IMR-90 (cell line): ENCODE data around the gene OR1Q1. TPM values are rescaled to one million over a fixed set of nuclear protein-coding genes. Genes with fewer than 3 reads are reported as not detected.

Experiments used
- ATAC-seq: fragments of 200-7000 bp; cut with Tn5 transposase; 2 replicates; pipeline ENCODE4 v1.9.1; 2020; ENCODE audit warnings: low read depth, mild to moderate bottlenecking, moderate library complexity
- BruUV-seq: library from RNA; stranded (reverse); fragments of 400-500 nt; replicated peaks from 2 replicates; lab custom pipeline; 2021; lab: Mats Ljungman, UMichigan
- CTCF ChIA-PET: fragments of 300-600 bp; formaldehyde crosslinking; extraction: SDS; loops from one replicate; lab custom pipeline; 2021; ENCODE audit warnings: antibody characterized with exemption; lab: Yijun Ruan, JAX
- POLR2A ChIA-PET: fragments of 300-600 bp; sonication (Branson Sonifier 250); formaldehyde crosslinking; loops from one replicate; lab custom pipeline; 2022; ENCODE audit warnings: antibody characterized with exemption; ENCODE audit not compliant: unreplicated experiment; lab: Charles Lee
- DNase-seq: peaks from one replicate; pipeline ENCODE4 v3.0.0; 2013
- H2AFZ ChIP-seq: replicated peaks from 2 replicates; pipeline ENCODE3; 2013; ENCODE audit warnings: low read length, mild to moderate bottlenecking; ENCODE audit not compliant: poor library complexity
- H2AK5ac ChIP-seq: 2 replicates; pipeline ENCODE4 v1.6.1; 2013; ENCODE audit warnings: low read depth, low read length, inconsistent platforms
- H2AK9ac ChIP-seq: replicated peaks from 2 replicates; pipeline ENCODE3; 2013; ENCODE audit warnings: mild to moderate bottlenecking, low read depth, low read length, moderate library complexity; ENCODE audit not compliant: poor library complexity
- H2BK120ac ChIP-seq: 2 replicates; pipeline ENCODE4 v1.6.1; 2013; ENCODE audit warnings: low read depth, low read length, inconsistent platforms
- H2BK15ac ChIP-seq: 3 replicates; pipeline ENCODE4 v1.6.1; 2013; ENCODE audit warnings: low read depth, low read length, inconsistent platforms
- H2BK20ac ChIP-seq: 2 replicates; pipeline ENCODE4 v1.6.1; 2013; ENCODE audit warnings: low read depth, mild to moderate bottlenecking, inconsistent platforms, low read length, moderate library complexity
- H2BK5ac ChIP-seq: 2 replicates; pipeline ENCODE4 v1.6.1; 2013; ENCODE audit warnings: mild to moderate bottlenecking, low read depth, low read length, inconsistent platforms; ENCODE audit not compliant: poor library complexity, severe bottlenecking
- H3K14ac ChIP-seq: replicated peaks from 2 replicates; pipeline ENCODE4 v1.6.1; 2013; ENCODE audit warnings: low read depth, low read length, inconsistent platforms
- H3K18ac ChIP-seq: 2 replicates; pipeline ENCODE4 v1.6.1; 2013; ENCODE audit warnings: low read depth, low read length, control low read depth
- H3K23ac ChIP-seq: 2 replicates; pipeline ENCODE4 v1.6.1; 2013; ENCODE audit warnings: low read depth, low read length, inconsistent platforms
- H3K27ac ChIP-seq: 2 replicates; pipeline ENCODE4 v1.5.1; 2013; ENCODE audit warnings: mild to moderate bottlenecking, control low read depth, low read length; ENCODE audit not compliant: insufficient read depth
- H3K27me3 ChIP-seq: 2 replicates; pipeline ENCODE4 v1.6.1; 2013; ENCODE audit warnings: low read length; ENCODE audit not compliant: control insufficient read depth, insufficient read depth
- H3K36me3 ChIP-seq: 2 replicates; pipeline ENCODE4 v1.6.1; 2013; ENCODE audit warnings: low read length, mixed read lengths; ENCODE audit not compliant: control insufficient read depth, insufficient read depth
- H3K4ac ChIP-seq: 2 replicates; pipeline ENCODE4 v1.6.1; 2013; ENCODE audit warnings: low read depth, low read length, inconsistent platforms
- H3K4me1 ChIP-seq: 2 replicates; pipeline ENCODE4 v1.6.1; 2013; ENCODE audit warnings: low read length, mixed read lengths; ENCODE audit not compliant: control insufficient read depth, insufficient read depth
- H3K4me2 ChIP-seq: 2 replicates; pipeline ENCODE4 v1.6.1; 2013; ENCODE audit warnings: low read depth, mild to moderate bottlenecking, control low read depth, low read length, moderate library complexity
- H3K4me3 ChIP-seq: 2 replicates; pipeline ENCODE4 v1.5.1; 2013; ENCODE audit warnings: low read depth, mild to moderate bottlenecking, control low read depth, low read length, moderate library complexity; ENCODE audit not compliant: insufficient read depth
- H3K56ac ChIP-seq: 2 replicates; pipeline ENCODE4 v1.6.1; 2013; ENCODE audit warnings: low read length, inconsistent platforms; ENCODE audit not compliant: insufficient read depth; ENCODE audit errors: extremely low read depth
- H3K79me1 ChIP-seq, 2 experiments: 2 replicates each; pipeline ENCODE4 v1.6.1; 2013; ENCODE audit warnings: low read length in 2 of 2, inconsistent platforms in 1 of 2, low read depth in 1 of 2
- H3K9ac ChIP-seq: 2 replicates; pipeline ENCODE4 v1.6.1; 2013; ENCODE audit warnings: low read depth, low read length, control low read depth
- H3K9me1 ChIP-seq: 2 replicates; pipeline ENCODE4 v1.6.1; 2013; ENCODE audit warnings: low read length, inconsistent platforms; ENCODE audit not compliant: insufficient read depth
- H3K9me3 ChIP-seq: 2 replicates; pipeline ENCODE4 v1.6.1; 2013; ENCODE audit warnings: low read length; ENCODE audit not compliant: control insufficient read depth, insufficient read depth
- H4K20me1 ChIP-seq: 2 replicates; pipeline ENCODE4 v1.6.1; 2013; ENCODE audit warnings: low read length, inconsistent platforms; ENCODE audit not compliant: insufficient read depth
- H4K5ac ChIP-seq: 2 replicates; pipeline ENCODE4 v1.6.1; 2013; ENCODE audit warnings: mild to moderate bottlenecking, low read depth, low read length, control low read depth
- H4K8ac ChIP-seq, 2 experiments: 2 replicates each; pipeline ENCODE4 v1.6.1; 2013; ENCODE audit warnings: low read depth in 2 of 2, low read length in 2 of 2, control low read depth in 1 of 2, inconsistent platforms in 1 of 2
- H4K91ac ChIP-seq: 2 replicates; pipeline ENCODE4 v1.6.1; 2013; ENCODE audit warnings: low read depth, low read length, inconsistent platforms; ENCODE audit not compliant: insufficient read depth
- BHLHE40 ChIP-seq: fragments of 150-350 bp; IDR thresholded peaks from 2 replicates; pipeline ENCODE4 v1.6.1; 2016; ENCODE audit warnings: mild to moderate bottlenecking, low read depth, low read length
- FOS ChIP-seq: fragments of 150-350 bp; IDR thresholded peaks from 2 replicates; pipeline ENCODE4 v1.6.1; 2016; ENCODE audit warnings: low read depth, low read length
- MAFK ChIP-seq: IDR thresholded peaks from 2 replicates; pipeline ENCODE4 v1.6.1; 2012; ENCODE audit warnings: low read depth, low read length, improper control_type of control experiment
- WGBS, 2 experiments: methylation state at CpG; one replicate each; pipeline versions ENCODE4 v1.1.5 to v1.1.7; 2013; ENCODE audit warnings: missing lambda C conversion rate in 2 of 2; ENCODE audit not compliant: insufficient read length in 1 of 2; ENCODE audit errors: extremely low coverage in 2 of 2; 5-methylcytosine and 5-hydroxymethylcytosine counted together
- dilution Hi-C: fragments of 300-500 bp; cut with HindIII; formaldehyde crosslinking; loops from one replicate; pipeline ENCODE4 v1.14.3; 2018; ENCODE audit warnings: low sequenced_read_pairs; ENCODE audit not compliant: unreplicated experiment
- in situ Hi-C: fragments of 300-500 bp; cut with MboI; formaldehyde crosslinking; loops from 3 replicates; pipeline ENCODE4 v1.14.3; 2019; ENCODE audit warnings: low sequenced_read_pairs, inconsistent platforms, mixed read lengths
- intact Hi-C: fragments of 100-400 bp; cut with micrococcal nuclease; formaldehyde crosslinking; loops from 2 replicates; pipeline ENCODE4 v1.10.0; 2022
- polyA plus RNA-seq, 3 experiments: library from polyadenylated mRNA; depleted of rRNA; stranded (reverse); fragments of >200 nt; gene quantifications; 2 replicates each; pipeline ENCODE4 v1.2.3, GENCODE V29; 2012; ENCODE audit warnings: low replicate concordance in 1 of 3
- total RNA-seq: library from RNA; depleted of rRNA; stranded (reverse); fragments of >200 nt; gene quantifications from 2 replicates; pipeline ENCODE4 v1.2.3, GENCODE V29; 2012

OR1Q1 gene
- total and polyA plus RNA-seq, 2 of the 4 experiments (the other 2 are of a cell fraction) = not detected

DNA sequence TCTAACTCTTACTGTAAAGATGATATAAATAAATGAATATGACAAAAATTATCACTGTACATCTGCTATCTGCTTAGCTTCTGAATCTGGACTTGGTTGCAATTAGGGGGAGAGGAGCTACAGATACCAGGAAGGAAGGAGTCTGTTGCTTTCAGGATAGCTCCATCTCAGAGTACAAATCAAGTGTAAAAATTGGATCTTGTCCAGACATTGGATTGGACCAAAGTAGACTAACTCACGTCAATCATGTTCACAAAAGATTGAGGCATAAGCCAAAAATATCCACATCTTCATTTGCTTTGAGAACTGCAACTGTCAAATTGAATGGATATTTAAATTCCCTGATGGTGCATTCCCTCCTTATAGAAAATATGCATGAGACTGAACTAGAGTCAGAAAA, 8.8 kb upstream of the OR1Q1 start:
- Histone ChIP-seq H2AFZ (no peak overlapping the region), H3K23ac (no peak overlapping the region), H3K9me3 (no peaks in the 10 kb centered on the region), H3K4ac (no peak overlapping the region), H2BK120ac (no peak overlapping the region), H3K18ac (no peak overlapping the region), H3K56ac (no peak overlapping the region), H3K4me2 (no peak overlapping the region), H4K20me1 (no peaks in the 10 kb centered on the region), H2BK20ac (no peak overlapping the region), H2AK5ac (no peak overlapping the region), H3K4me3 (no peak overlapping the region), H3K9me1 (no peaks in the 10 kb centered on the region), H3K14ac (no peak overlapping the region), H3K27me3 (no peaks in the 10 kb centered on the region; the same call in none of the 2 replicates), H4K91ac (no peak overlapping the region), H2BK5ac (no peak overlapping the region), H4K5ac (no peak overlapping the region), H3K4me1 (no peaks in the 10 kb centered on the region), H4K8ac (no peak overlapping the region), H3K79me1 (no peaks in the 10 kb centered on the region), H3K9ac (no peak overlapping the region), H3K27ac (no peak overlapping the region), H2AK9ac (no peak overlapping the region), H3K36me3 (no peaks in the 10 kb centered on the region), H2BK15ac (no peak overlapping the region)
- no CpG with 5 or more reads among the region's 1 CpG for WGBS, 2 experiments
- ChIA-PET POLR2A (no interaction called here), CTCF (interaction anchor here (1.0 kb wide), 1 partner anchor 12 kb away, joined by 3 read pairs; no protein-coding TSS in a partner anchor)
- dilution Hi-C loops = no loop called here
- no peak for ATAC-seq
- in situ Hi-C loops = no loop called here
- TF ChIP-seq BHLHE40 (no peak), MAFK (no peak), FOS (no peak)
- no TSS peak for BruUV-seq
- intact Hi-C loops = no loop called here
- DNase-seq = no peak
